HepG2 (cell line): ENCODE measurements around the gene LGALS1. TPM values are rescaled to one million over a fixed set of nuclear protein-coding genes. Genes with fewer than 3 reads are reported as not detected.

Experiments
- ATRX ChIP-seq: sonication (generic); formaldehyde crosslinking; IDR thresholded peaks from 2 replicates; pipeline ENCODE4 v1.4.0; 2020; ENCODE audit warnings: missing genetic modification reagents, borderline replicate concordance
- CREBL2 ChIP-seq: sonication (generic); formaldehyde crosslinking; IDR thresholded peaks from 2 replicates; pipeline ENCODE4 v1.8.1; 2023; ENCODE audit warnings: missing genetic modification reagents, mild to moderate bottlenecking, borderline replicate concordance
- DMTF1 ChIP-seq: sonication (generic); formaldehyde crosslinking; IDR thresholded peaks from 2 replicates; pipeline ENCODE4 v1.4.0; 2020; ENCODE audit warnings: mild to moderate bottlenecking, missing genetic modification reagents
- DR1 ChIP-seq: sonication (generic); formaldehyde crosslinking; IDR thresholded peaks from 2 replicates; pipeline ENCODE4 v1.8.0; 2021; ENCODE audit warnings: mild to moderate bottlenecking, missing genetic modification reagents, inconsistent platforms
- FLYWCH1 ChIP-seq: sonication (generic); formaldehyde crosslinking; IDR thresholded peaks from 2 replicates; pipeline ENCODE4 v1.8.1; 2023; ENCODE audit warnings: mild to moderate bottlenecking, missing genetic modification reagents
- GMEB2 ChIP-seq: IDR thresholded peaks from 2 replicates; pipeline ENCODE4 v1.6.1; 2016; ENCODE audit warnings: missing biosample characterization, missing genetic modification reagents, low read depth
- ONECUT2 ChIP-seq: sonication (generic); formaldehyde crosslinking; IDR thresholded peaks from 2 replicates; pipeline ENCODE4 v1.4.0; 2020; ENCODE audit warnings: missing genetic modification reagents
- PHF20 ChIP-seq: sonication (generic); formaldehyde crosslinking; IDR thresholded peaks from 2 replicates; pipeline ENCODE4 v1.5.0; 2020; ENCODE audit warnings: mild to moderate bottlenecking, missing genetic modification reagents
- RXRB ChIP-seq: IDR thresholded peaks from 2 replicates; pipeline ENCODE4 v1.6.1; 2016; ENCODE audit warnings: borderline replicate concordance, missing genetic modification reagents, missing compliant biosample characterization
- TCF7L2 ChIP-seq: IDR thresholded peaks from 2 replicates; pipeline ENCODE4 v1.6.1; 2011; ENCODE audit warnings: mild to moderate bottlenecking, low read depth, low read length, moderate library complexity
- TEF ChIP-seq: sonication (generic); formaldehyde crosslinking; IDR thresholded peaks from 2 replicates; pipeline ENCODE4 v1.5.0; 2020; ENCODE audit warnings: missing genetic modification reagents
- ZBTB26 ChIP-seq: IDR thresholded peaks from 2 replicates; pipeline ENCODE4 v1.6.1; 2016; ENCODE audit warnings: missing compliant biosample characterization, missing genetic modification reagents, borderline replicate concordance
- ZFP90 ChIP-seq: sonication (generic); formaldehyde crosslinking; IDR thresholded peaks from 2 replicates; pipeline ENCODE4 v1.8.0; 2022; ENCODE audit warnings: missing genetic modification reagents, mild to moderate bottlenecking, inconsistent platforms, borderline replicate concordance
- ZNF136 ChIP-seq: sonication (generic); formaldehyde crosslinking; IDR thresholded peaks from 2 replicates; pipeline ENCODE4 v1.8.1; 2022; ENCODE audit warnings: low read depth, mild to moderate bottlenecking, moderate library complexity, missing genetic modification reagents
- ZNF138 ChIP-seq: sonication (generic); formaldehyde crosslinking; IDR thresholded peaks from 2 replicates; pipeline ENCODE4 v1.5.0; 2020; ENCODE audit warnings: mild to moderate bottlenecking, low read depth, missing genetic modification reagents
- ZNF224 ChIP-seq: sonication (generic); formaldehyde crosslinking; IDR thresholded peaks from 2 replicates; pipeline ENCODE4 v1.5.0; 2020; ENCODE audit warnings: mild to moderate bottlenecking, missing genetic modification reagents
- ZNF543 ChIP-seq: sonication (generic); formaldehyde crosslinking; IDR thresholded peaks from 2 replicates; pipeline ENCODE4 v1.4.0; 2020; ENCODE audit warnings: mild to moderate bottlenecking, missing genetic modification reagents
- ZNF564 ChIP-seq: sonication (generic); formaldehyde crosslinking; IDR thresholded peaks from 2 replicates; pipeline ENCODE4 v1.8.1; 2023; ENCODE audit warnings: mild to moderate bottlenecking, missing genetic modification reagents
- polyA plus RNA-seq, 8 experiments: library from polyadenylated mRNA; depleted of rRNA in 3 of 8; stranded (reverse) in 7 of 8; unstranded in 1 of 8; fragments of >200 nt; fragmentation: Illumina TruSeq in 4 of 8; extraction: Trizol in 4 of 8; gene quantifications; 2 replicates each; pipeline versions ENCODE4 v1.2.1 to v1.2.3, GENCODE V29; 2011 to 2016; ENCODE audit warnings: low read depth in 4 of 8, missing spikeins in 1 of 8, mixed read lengths in 1 of 8; ENCODE audit not compliant: insufficient read depth in 1 of 8
- total RNA-seq, 5 experiments: library from RNA; depleted of rRNA; stranded (reverse); fragments of >200 nt; fragmentation: Illumina TruSeq; extraction: Trizol; gene quantifications; 2 replicates each; pipeline ENCODE4 v1.2.3, GENCODE V29; 2016; ENCODE audit warnings: low read depth in 1 of 5

Gene LGALS1
- total and polyA plus RNA-seq, 2 of the 13 experiments (the other 11 are each of a cell fraction or from before 2014, with no cell fraction given) = 103 to 858 TPM

GRCh38 chr22:37658133-37659065, 17.0 kb upstream of the LGALS1 start, which contains the start of gene PDXP (continued):
- TF ChIP-seq GMEB2 (0 out of 2 replicates have a peak, but pooled peaks have one; percentile 30), DR1 (CRISPR knock-in tag) (peak; percentile 80), ZNF138 (CRISPR knock-in tag) (0 out of 2 replicates have a peak, but pooled peaks have one; percentile 10), PHF20 (CRISPR knock-in tag) (peak; percentile 51; the same call in 1 of the 2 replicates), ZBTB26 (CRISPR knock-in tag) (no peak), ZNF543 (CRISPR knock-in tag) (no peak), ZNF564 (CRISPR knock-in tag) (no peak), ZNF136 (CRISPR knock-in tag) (no peak), RXRB (CRISPR knock-in tag) (0 out of 2 replicates have a peak, but pooled peaks have one; percentile 36), TCF7L2 (no peak), FLYWCH1 (CRISPR knock-in tag) (no peak), CREBL2 (CRISPR knock-in tag) (no peak), TEF (CRISPR knock-in tag) (no peak), ZFP90 (no peak), ATRX (CRISPR knock-in tag) (no peak), ONECUT2 (CRISPR knock-in tag) (no peak), ZNF224 (0 out of 2 replicates have a peak, but pooled peaks have one; percentile 19), DMTF1 (CRISPR knock-in tag) (no peak)
- TF ChIP-seq, all 625 proteins: peak for 131
